H1 (cell line): Measurements from ENCODE around the gene GLMP. TPM values are rescaled to one million over a fixed set of nuclear protein-coding genes. Genes with fewer than 3 reads are reported as not detected.

Source experiments
- CTCF ChIA-PET: fragments of 300-600 bp; sonication (Branson Sonifier 250); formaldehyde crosslinking; loops from one replicate; lab custom pipeline; 2021; ENCODE audit not compliant: partially characterized antibody; lab: Charles Lee
- POLR2A ChIA-PET: fragments of 300-600 bp; sonication (Branson Sonifier 250); formaldehyde crosslinking; loops from one replicate; lab custom pipeline; 2021; ENCODE audit warnings: inconsistent platforms; ENCODE audit not compliant: partially characterized antibody; lab: Charles Lee
- DNase-seq, 2 experiments: peaks; one replicate each; pipeline versions ENCODE4 v3.0.0 to v3.0.0-alpha.2; 2010 to 2022; ENCODE audit warnings: low spot score in 2 of 2, low read depth in 1 of 2, mixed read lengths in 1 of 2
- FAIRE-seq: peaks from 2 replicates; lab custom pipeline; 2011; peaks lifted over from hg19 to GRCh38; lab: Jason Lieb, UNC
- H2AFZ ChIP-seq: 2 replicates; pipeline ENCODE4 v1.8.1; 2012; ENCODE audit warnings: low read length, inconsistent platforms
- H2AK5ac ChIP-seq: 2 replicates; pipeline ENCODE4 v1.6.1; 2013; ENCODE audit warnings: low read depth, low read length
- H2BK120ac ChIP-seq: replicated peaks from 2 replicates; pipeline ENCODE3; 2013; ENCODE audit warnings: low read depth, low read length, inconsistent platforms
- H2BK12ac ChIP-seq: 2 replicates; pipeline ENCODE4 v1.6.1; 2013; ENCODE audit warnings: low read depth, low read length
- H2BK15ac ChIP-seq: 2 replicates; pipeline ENCODE4 v1.6.1; 2013; ENCODE audit warnings: low read length
- H2BK20ac ChIP-seq: 2 replicates; pipeline ENCODE4 v1.6.1; 2013; ENCODE audit warnings: low read length
- H2BK5ac ChIP-seq: 2 replicates; pipeline ENCODE4 v1.6.1; 2013; ENCODE audit warnings: low read depth, low read length
- H3K14ac ChIP-seq: 2 replicates; pipeline ENCODE4 v1.6.1; 2013; ENCODE audit warnings: inconsistent platforms; ENCODE audit not compliant: insufficient read length
- H3K18ac ChIP-seq: 2 replicates; pipeline ENCODE4 v1.6.1; 2013; ENCODE audit warnings: low read length; ENCODE audit errors: extremely low read depth
- H3K23ac ChIP-seq: 2 replicates; pipeline ENCODE4 v1.6.1; 2013; ENCODE audit warnings: inconsistent platforms; ENCODE audit not compliant: insufficient read length
- H3K23me2 ChIP-seq: 2 replicates; pipeline ENCODE4 v1.6.1; 2013; ENCODE audit warnings: low read depth, low read length
- H3K27ac ChIP-seq: 2 replicates; pipeline ENCODE4 v1.6.1; 2011; ENCODE audit warnings: low read depth, low read length, inconsistent platforms
- H3K27me3 ChIP-seq, 4 experiments: replicated peaks in 1 of 4; 1 replicate in 1 of 4; 2 replicates in 3 of 4; pipeline versions ENCODE4 v1.6.1 to v1.8.1; 2011 to 2013; ENCODE audit warnings: low read length in 3 of 4, mild to moderate bottlenecking in 3 of 4, inconsistent platforms in 2 of 4, mixed read lengths in 2 of 4, moderate library complexity in 1 of 4; ENCODE audit not compliant: control insufficient read depth in 3 of 4, insufficient read depth in 3 of 4; ENCODE audit errors: extremely low read depth in 1 of 4
- H3K36me3 ChIP-seq, 4 experiments: 2 replicates each; pipeline versions ENCODE4 v1.6.1 to v1.8.1; 2011 to 2013; ENCODE audit warnings: mild to moderate bottlenecking in 4 of 4, low read length in 3 of 4, moderate library complexity in 2 of 4, control low read depth in 1 of 4, inconsistent platforms in 1 of 4; ENCODE audit not compliant: insufficient read depth in 4 of 4, control insufficient read depth in 2 of 4
- H3K4ac ChIP-seq: replicated peaks from 2 replicates; pipeline ENCODE3; 2013; ENCODE audit warnings: low read length, low read depth, mixed read lengths, inconsistent platforms; ENCODE audit not compliant: insufficient read length
- H3K4me1 ChIP-seq, 4 experiments: replicated peaks in 1 of 4; 1 replicate in 1 of 4; 2 replicates in 3 of 4; pipeline versions ENCODE4 v1.6.1 to v1.8.1; 2011 to 2013; ENCODE audit warnings: low read length in 3 of 4, inconsistent platforms in 2 of 4, mixed read lengths in 1 of 4; ENCODE audit not compliant: insufficient read depth in 4 of 4, control insufficient read depth in 3 of 4
- H3K4me2 ChIP-seq, 2 experiments: 2 replicates each; pipeline versions ENCODE4 v1.6.1 to v1.8.1; 2011 to 2013; ENCODE audit warnings: low read depth in 2 of 2, low read length in 2 of 2, control low read depth in 1 of 2, inconsistent platforms in 1 of 2, mild to moderate bottlenecking in 1 of 2; ENCODE audit not compliant: insufficient read depth in 1 of 2
- H3K4me3 ChIP-seq, 4 experiments: fragments of 200-600, 300-600 bp in 1 of 4; sonication (generic), shearing (Covaris generic), sonication (Bioruptor Twin) in 1 of 4; 2 replicates each; pipeline versions ENCODE4 v1.5.1 to v1.8.1; 2011 to 2016; ENCODE audit warnings: low read length in 4 of 4, low read depth in 3 of 4, control low read depth in 2 of 4, inconsistent platforms in 2 of 4, mild to moderate bottlenecking in 2 of 4, mixed read lengths in 1 of 4, moderate library complexity in 1 of 4; ENCODE audit not compliant: insufficient read depth in 2 of 4; ENCODE audit errors: extremely low read depth in 1 of 4
- H3K56ac ChIP-seq: replicated peaks from 2 replicates; pipeline ENCODE3; 2013; ENCODE audit warnings: low read depth, mild to moderate bottlenecking, mixed read lengths, low read length, inconsistent platforms; ENCODE audit not compliant: insufficient read length
- H3K79me1 ChIP-seq: 2 replicates; pipeline ENCODE4 v1.6.1; 2013; ENCODE audit warnings: low read depth, low read length, control low read depth
- H3K79me2 ChIP-seq, 2 experiments: 2 replicates each; pipeline versions ENCODE4 v1.6.1 to v1.8.1; 2012 to 2013; ENCODE audit warnings: low read length in 2 of 2, mild to moderate bottlenecking in 2 of 2, inconsistent platforms in 1 of 2; ENCODE audit not compliant: insufficient read depth in 2 of 2, control insufficient read depth in 1 of 2
- H3K9ac ChIP-seq, 4 experiments: replicated peaks in 1 of 4; 1 replicate in 1 of 4; 2 replicates in 3 of 4; pipeline versions ENCODE4 v1.6.1 to v1.8.1; 2011 to 2013; ENCODE audit warnings: low read depth in 3 of 4, low read length in 3 of 4, control low read depth in 2 of 4, mild to moderate bottlenecking in 2 of 4, moderate library complexity in 2 of 4, inconsistent platforms in 1 of 4; ENCODE audit errors: extremely low read depth in 1 of 4
- H3K9me3 ChIP-seq, 2 experiments: 2 replicates each; pipeline versions ENCODE4 v1.6.1 to v1.8.1; 2012 to 2013; ENCODE audit warnings: mild to moderate bottlenecking in 2 of 2, moderate library complexity in 2 of 2, control low read depth in 1 of 2, inconsistent platforms in 1 of 2, low read depth in 1 of 2, low read length in 1 of 2, mixed read lengths in 1 of 2; ENCODE audit not compliant: insufficient read depth in 2 of 2
- H4K20me1 ChIP-seq, 2 experiments: replicated peaks in 1 of 2; 2 replicates each; pipeline versions ENCODE3 to v1.8.1; 2011 to 2013; ENCODE audit warnings: inconsistent platforms in 2 of 2, low read length in 2 of 2, mild to moderate bottlenecking in 1 of 2; ENCODE audit not compliant: insufficient read depth in 2 of 2, control insufficient read depth in 1 of 2
- H4K5ac ChIP-seq: 2 replicates; pipeline ENCODE4 v1.6.1; 2013; ENCODE audit warnings: low read length, low read depth, mixed read lengths, inconsistent platforms; ENCODE audit not compliant: insufficient read length
- H4K8ac ChIP-seq: 2 replicates; pipeline ENCODE4 v1.8.0; 2013; ENCODE audit warnings: mild to moderate bottlenecking, moderate library complexity, low read length, inconsistent platforms; ENCODE audit not compliant: insufficient read depth; ENCODE audit errors: extremely low read depth
- H4K91ac ChIP-seq: replicated peaks from 2 replicates; pipeline ENCODE3; 2013; ENCODE audit warnings: low read length, mixed read lengths, inconsistent platforms; ENCODE audit not compliant: insufficient read length
- CBX5 ChIP-seq: fragments of 300-800, 300-1000 bp; sonication (generic); IDR thresholded peaks from 2 replicates; pipeline ENCODE4 v1.7.1; 2016; ENCODE audit warnings: antibody characterized with exemption, low read length, low read depth
- CHD1 ChIP-seq: IDR thresholded peaks from 2 replicates; pipeline ENCODE4 v1.6.1; 2012; ENCODE audit warnings: low read depth, low read length, improper control_type of control experiment
- JUN ChIP-seq: IDR thresholded peaks from 2 replicates; pipeline ENCODE4 v1.6.1; 2011; ENCODE audit warnings: low read depth, mild to moderate bottlenecking, improper control_type of control experiment, low read length
- NRF1 ChIP-seq: IDR thresholded peaks from 2 replicates; pipeline ENCODE4 v1.6.1; 2011; ENCODE audit warnings: mild to moderate bottlenecking, low read depth, low read length, improper control_type of control experiment
- POU5F1 ChIP-seq: IDR thresholded peaks from 2 replicates; pipeline ENCODE4 v1.6.1; 2011; ENCODE audit warnings: low read depth, mild to moderate bottlenecking, low read length, moderate library complexity
- SP2 ChIP-seq: IDR thresholded peaks from 2 replicates; pipeline ENCODE4 v1.6.1; 2012; ENCODE audit warnings: mild to moderate bottlenecking, low read length, inconsistent platforms
- SP4 ChIP-seq: IDR thresholded peaks from 2 replicates; pipeline ENCODE4 v1.6.1; 2012; ENCODE audit warnings: low read length, inconsistent platforms
- SRF ChIP-seq: IDR thresholded peaks from 2 replicates; pipeline ENCODE4 v1.6.1; 2011; ENCODE audit warnings: mild to moderate bottlenecking, low read depth, low read length, moderate library complexity
- WGBS, 2 experiments: shearing (Covaris generic) in 1 of 2; methylation state at CpG; one replicate each; pipeline versions ENCODE4 v1.1.6 to v1.1.7; 2013 to 2015; ENCODE audit warnings: low lambda C conversion rate in 2 of 2, mixed read lengths in 2 of 2, inconsistent platforms in 1 of 2, low coverage in 1 of 2, missing lambda C conversion rate in 1 of 2; ENCODE audit not compliant: insufficient replicate concordance in 2 of 2, insufficient coverage in 1 of 2, insufficient read length in 1 of 2; ENCODE audit errors: extremely low coverage in 1 of 2, missing lambda C conversion rate in 1 of 2; 5-methylcytosine and 5-hydroxymethylcytosine counted together
- polyA plus RNA-seq, 7 experiments: library from polyadenylated mRNA; depleted of rRNA in 3 of 7; stranded (reverse) in 5 of 7; unstranded in 2 of 7; fragments of >200 nt in 5 of 7; fragments of 200-250 nt in 2 of 7; gene quantifications; 1 replicate in 5 of 7; 2 replicates in 1 of 7; 4 replicates in 1 of 7; pipeline versions ENCODE4 v1.2.1 to v1.2.3, GENCODE V29; 2011 to 2013; ENCODE audit warnings: missing spikeins in 2 of 7, mixed read lengths in 2 of 7
- total RNA-seq: library from RNA; stranded (reverse); fragmentation: NEBNext Ultra II Directional; extraction: Animal tissue kit (Norgen Biotek cat#: 25700); gene quantifications from 2 replicates; pipeline ENCODE4 v1.2.1, GENCODE V29; 2021

Gene GLMP
- total and polyA plus RNA-seq, 2 of the 8 experiments (the other 6 are each of a cell fraction or from before 2014, with no cell fraction given) = 48.1 to 59.5 TPM

- DNase-seq = no peak
- H2BK5ac ChIP-seq = no peak within 1 kb of the TSS
- no peak within 1 kb of the TSS for H2BK120ac ChIP-seq
- peaks cover 5% of the 10 kb centered on the region; the same call in 1 of the 2 replicates for H3K23me2 ChIP-seq
- no peaks in the 10 kb centered on the region for H3K9me3 ChIP-seq
- CTCF ChIA-PET = interaction anchor here (0.7 to 1.1 kb wide), 4 partner anchors 9 to 176 kb away, joined by 3 to 5 read pairs (median 3); no protein-coding TSS in a partner anchor
- H3K4me1 ChIP-seq = peaks cover 0 to 7% (median 4%) of the 10 kb centered on the region in 4 experiments; a peak in 3 of 7 replicates
- H2BK12ac ChIP-seq = no peak within 1 kb of the TSS
- no peak within 1 kb of the TSS for H4K91ac ChIP-seq
- H3K56ac ChIP-seq = no peak within 1 kb of the TSS
- no peak within 1 kb of the TSS for H3K4ac ChIP-seq
- WGBS, 2 experiments = 92% methylated on average over 19 of the region's 19 CpGs; no CpG with 5 or more reads in 1 of the 2 experiments
- no peak within 1 kb of the TSS for H2AK5ac ChIP-seq
- H2BK15ac ChIP-seq = no peak within 1 kb of the TSS
- POLR2A ChIA-PET = interaction anchor here (1.7 to 16.5 kb wide), 2 partner anchors 8 to 20 kb away, joined by 5 to 221 read pairs; partner anchors contain the start of genes SMG5 and TMEM79
- no peak within 1 kb of the TSS for H2BK20ac ChIP-seq
- no peak within 1 kb of the TSS for H2AFZ ChIP-seq
- H3K14ac ChIP-seq = no peak within 1 kb of the TSS
- no peaks in the 10 kb centered on the region for H4K20me1 ChIP-seq
- H4K8ac ChIP-seq = no peak within 1 kb of the TSS; the same call in 1 of the 2 replicates
- 0 out of 2 replicates have a peak, but pooled peaks cover 3% of the 10 kb centered on the region for H3K79me1 ChIP-seq
- no peak within 1 kb of the TSS for H3K27ac ChIP-seq
- H3K27me3 ChIP-seq = no peaks in the 10 kb centered on the region
- TF ChIP-seq SP4 = no peak
- no peak for TF ChIP-seq SP2
- no peak for TF ChIP-seq JUN
- TF ChIP-seq SRF = no peak
- no peak for TF ChIP-seq CHD1
- no peak for TF ChIP-seq CBX5
- TF ChIP-seq POU5F1 = no peak
- TF ChIP-seq NRF1 = no peak
- TF ChIP-seq, all 59 proteins: peak for 0
- Histone ChIP-seq H3K4me2 (no peak within 1 kb of the TSS), H3K18ac (no peak within 1 kb of the TSS), H3K23ac (no peak within 1 kb of the TSS), H3K36me3 (peaks cover 0 to 4% (median 2%) of the 10 kb centered on the region in 4 experiments; a peak in 2 of 8 replicates), H3K4me3 (no peak within 1 kb of the TSS), H3K79me2 (no peaks in the 10 kb centered on the region), H3K9ac (no peak within 1 kb of the TSS), H4K5ac (no peak within 1 kb of the TSS)
- FAIRE-seq = no peak
Observed at GRCh38 chr1:156298852-156299357, 3.4 kb upstream of the GLMP start, which contains the start of gene VHLL. TSS of gene VHLL (minus strand) at chr1:156299307. CDS start at chr1:156299189, 118 bp downstream.
